HG03571 (cell line): ENCODE results near the gene TPPP.

Source experiments
- ATAC-seq: cut with Tn5 transposase; IDR thresholded peaks from one replicate; pipeline ENCODE4 v1.9.1; 2021; ENCODE audit not compliant: unreplicated experiment

Gene TPPP

GRCh38 chr5:665956-666711 is 27.0 kb downstream of the TPPP start:
- no peak for ATAC-seq

- no peak for ATAC-seq
These were observed 27.6 kb downstream of the TPPP start for GRCh38 chr5:665541-665955.

GRCh38 chr5:664994-665360 is 28.2 kb downstream of the TPPP start:
- no peak for ATAC-seq

- ATAC-seq, result no peak
These were observed 28.7 kb downstream of the TPPP start for GRCh38 chr5:664343-664993.

GRCh38 chr5:663436-664342 is 29.5 kb downstream of the TPPP start:
- no peak for ATAC-seq

- no peak for ATAC-seq
These were observed 30.3 kb downstream of the TPPP start for GRCh38 chr5:662751-663435.

GRCh38 chr5:661891-662750 is 31.0 kb downstream of the TPPP start:
- no peak for ATAC-seq

- no peak for ATAC-seq
These were observed 32.6 kb downstream of the TPPP start for GRCh38 chr5:660491-661030.

GRCh38 chr5:659496-660263 is 33.5 kb downstream of the TPPP start:
- ATAC-seq, result no peak

- no peak for ATAC-seq
These were observed 35.0 kb downstream of the TPPP start for GRCh38 chr5:658103-658502.

- ATAC-seq, result no peak
These were observed 35.6 kb downstream of the TPPP start for GRCh38 chr5:657570-657969.

- no peak for ATAC-seq
These were observed 37.7 kb downstream of the TPPP start for GRCh38 chr5:655406-655805.

- ATAC-seq, result no peak
These were observed 38.9 kb downstream of the TPPP start for GRCh38 chr5:654071-654778.

- no peak for ATAC-seq
These were observed 40.3 kb downstream of the TPPP start for GRCh38 chr5:652773-653350.

- no peak for ATAC-seq
These were observed 41.1 kb downstream of the TPPP start for GRCh38 chr5:652023-652515.

- ATAC-seq, result no peak
These were observed 41.7 kb downstream of the TPPP start for GRCh38 chr5:651296-652022.

GRCh38 chr5:647727-648126 is 45.4 kb downstream of the TPPP start:
- ATAC-seq, result no peak
